ENCODE measurements around the gene AFTPH.

DNA sequence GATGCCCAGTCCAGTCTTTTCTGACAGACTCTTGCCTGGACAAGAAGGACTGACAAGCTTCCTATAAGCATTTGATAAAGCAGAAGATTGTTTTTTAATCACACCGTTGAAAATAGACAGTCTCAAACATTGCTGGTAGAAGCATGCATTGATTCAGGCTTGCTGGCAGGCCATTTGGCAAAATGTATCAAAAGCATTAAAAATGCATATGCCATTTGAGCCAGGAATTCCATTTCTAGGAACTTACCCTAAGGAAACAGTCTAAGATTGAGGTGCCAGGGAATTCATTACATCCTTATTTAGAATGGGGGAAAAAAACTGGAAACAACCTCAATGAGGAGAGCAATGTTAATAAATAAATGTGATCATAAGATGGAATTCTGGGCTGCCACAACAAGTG lies 49.5 kb upstream of the AFTPH start:
- TF ChIP-seq CTCF (conservative IDR thresholded peaks at IDR 0.05; ENCODE audit: low read depth, low read length), result no peak
- TF ChIP-seq EZH2 (IDR thresholded peaks at IDR 0.05; ENCODE audit: borderline replicate concordance, low read depth, low read length, poor library complexity, severe bottlenecking), result no peak
